T1000 (cell line): ENCODE data around the gene THSD4.
A peak's percentile ranks its signal among the peaks of the same experiment; 100 is the strongest.

Source experiments
- DNase-seq: peaks from one replicate; lab custom pipeline; 2025; ENCODE audit warnings: mixed read lengths; lab: John Stamatoyannopoulos, UW

The THSD4 gene

DNA sequence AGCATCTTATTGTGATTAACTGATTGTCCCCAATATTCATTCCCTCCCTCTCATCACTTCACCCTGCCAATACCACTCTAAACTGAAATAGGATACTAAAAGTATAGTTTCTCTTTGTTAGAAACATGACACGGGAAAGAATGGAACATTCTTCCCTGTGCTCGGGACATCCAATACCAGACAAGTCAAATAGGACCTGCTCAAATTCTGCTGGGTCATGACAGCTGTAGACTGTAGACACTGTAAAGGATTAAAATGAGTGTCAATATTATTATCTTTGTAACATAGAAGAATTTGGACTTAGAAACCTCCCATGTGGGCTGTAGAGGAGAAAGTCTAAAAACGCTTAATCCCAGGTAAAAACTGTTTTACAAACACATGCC, 380.1 kb downstream of the THSD4 start:
- DNase-seq = no peak

- no peak for DNase-seq
Observed at GRCh38 chr15:71496336-71496955, 381.2 kb downstream of the THSD4 start.

DNA sequence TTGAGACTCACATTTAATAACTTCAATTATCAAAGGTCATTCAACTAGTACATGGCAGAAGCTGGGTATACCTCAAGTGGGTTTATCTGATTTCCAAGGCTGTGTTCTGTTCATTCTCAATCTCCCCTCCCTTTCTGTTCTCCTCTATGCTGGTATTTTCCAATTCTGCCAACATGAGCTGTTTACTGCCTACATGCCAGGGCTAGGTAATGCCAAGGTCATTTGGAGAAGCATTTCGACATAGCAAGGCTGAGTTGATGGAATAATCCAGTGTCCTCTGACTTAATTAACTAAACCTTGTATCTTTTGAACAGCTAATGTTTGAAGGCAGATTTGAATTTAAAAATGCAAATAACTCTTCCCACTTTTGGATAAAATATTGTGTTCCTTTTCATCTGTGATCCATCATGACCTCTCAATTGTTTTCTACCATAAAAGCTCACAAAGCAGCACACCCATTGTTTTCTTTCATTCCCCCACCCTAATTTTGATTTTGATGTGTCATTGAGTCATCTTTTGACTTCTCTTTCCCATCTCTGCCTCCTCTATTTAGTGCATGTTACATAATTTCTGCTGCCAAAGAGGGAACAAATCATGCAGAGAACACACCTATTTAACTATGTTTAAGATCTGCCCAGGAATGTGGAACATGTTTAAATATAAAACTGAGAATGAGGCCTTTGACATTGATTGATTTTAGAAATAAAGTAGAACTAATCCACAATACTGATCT, 386.2 kb downstream of the THSD4 start:
- DNase-seq = no peak

GRCh38 chr15:71502077-71502432, 386.8 kb downstream of the THSD4 start:
- no peak for DNase-seq

GRCh38 chr15:71505962-71506361, 390.7 kb downstream of the THSD4 start:
- no peak for DNase-seq

DNA sequence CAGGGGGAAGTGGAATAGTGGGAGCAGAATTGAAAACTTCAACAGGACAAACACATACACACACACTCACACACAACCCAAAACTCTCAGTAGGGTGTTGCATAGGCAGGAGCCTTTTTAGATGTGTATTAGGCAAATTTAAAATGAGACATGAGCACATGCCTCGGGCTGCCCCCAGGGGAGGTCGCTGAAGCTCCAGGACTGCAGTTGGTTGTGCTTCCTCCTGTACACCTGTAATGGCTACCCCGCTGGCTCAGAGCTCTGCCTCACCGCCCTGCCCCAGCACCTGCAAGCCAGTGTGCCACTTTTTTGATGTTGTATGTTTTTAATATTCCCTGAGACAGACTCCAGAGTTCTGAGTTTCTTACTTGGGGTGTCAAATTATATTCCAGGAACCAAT, 391.7 kb downstream of the THSD4 start:
- DNase-seq = no peak

GRCh38 chr15:71508081-71508682, 392.9 kb downstream of the THSD4 start:
- DNase-seq = no peak

DNA sequence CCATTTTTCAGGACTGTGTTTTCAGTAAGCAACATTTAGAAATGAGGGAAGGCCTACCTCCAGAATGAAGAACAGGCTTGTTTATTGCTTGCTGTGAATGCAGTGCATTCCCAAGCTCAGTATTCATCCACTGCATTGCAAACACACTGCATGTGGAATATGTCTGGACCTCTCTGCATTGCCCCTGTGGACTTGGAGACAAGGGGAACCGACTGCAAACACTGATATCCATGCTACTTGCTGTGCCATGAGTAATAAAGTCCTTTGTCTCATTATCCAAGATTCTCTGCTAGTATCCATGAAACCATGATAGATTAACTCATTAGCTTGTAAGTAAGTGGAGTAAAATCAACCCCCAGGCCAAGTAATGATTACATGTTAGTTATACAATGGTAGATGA, 393.9 kb downstream of the THSD4 start:
- no peak for DNase-seq

DNA sequence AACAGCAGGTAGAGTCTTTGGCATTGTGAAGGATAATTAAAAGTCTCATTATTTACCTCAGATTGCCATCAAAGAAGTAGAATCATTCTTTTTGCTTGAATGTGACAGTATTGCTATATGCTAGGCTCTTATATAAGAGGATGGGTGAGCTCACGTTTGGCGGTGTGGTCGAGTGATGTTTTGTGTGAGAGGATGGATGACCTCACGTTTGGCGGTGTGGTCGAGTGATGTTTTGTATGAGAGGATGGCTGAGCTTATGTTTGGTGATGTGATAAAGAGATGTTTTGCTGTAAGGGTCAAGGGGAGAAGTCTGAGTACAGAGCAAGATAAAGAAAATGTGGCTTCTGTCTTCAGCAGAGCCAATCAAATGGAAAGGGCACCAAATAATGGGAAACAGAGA, 395.5 kb downstream of the THSD4 start:
- no peak for DNase-seq

- no peak for DNase-seq
Observed at GRCh38 chr15:71511796-71512681, 396.8 kb downstream of the THSD4 start.

GRCh38 chr15:71512682-71513006, 397.4 kb downstream of the THSD4 start:
- no peak for DNase-seq

- DNase-seq = no peak
Observed at GRCh38 chr15:71515375-71516186, 400.3 kb downstream of the THSD4 start.

- DNase-seq = no peak
Observed at GRCh38 chr15:71517751-71518150, 402.5 kb downstream of the THSD4 start.

GRCh38 chr15:71518661-71519060, 403.4 kb downstream of the THSD4 start:
- no peak for DNase-seq

DNA sequence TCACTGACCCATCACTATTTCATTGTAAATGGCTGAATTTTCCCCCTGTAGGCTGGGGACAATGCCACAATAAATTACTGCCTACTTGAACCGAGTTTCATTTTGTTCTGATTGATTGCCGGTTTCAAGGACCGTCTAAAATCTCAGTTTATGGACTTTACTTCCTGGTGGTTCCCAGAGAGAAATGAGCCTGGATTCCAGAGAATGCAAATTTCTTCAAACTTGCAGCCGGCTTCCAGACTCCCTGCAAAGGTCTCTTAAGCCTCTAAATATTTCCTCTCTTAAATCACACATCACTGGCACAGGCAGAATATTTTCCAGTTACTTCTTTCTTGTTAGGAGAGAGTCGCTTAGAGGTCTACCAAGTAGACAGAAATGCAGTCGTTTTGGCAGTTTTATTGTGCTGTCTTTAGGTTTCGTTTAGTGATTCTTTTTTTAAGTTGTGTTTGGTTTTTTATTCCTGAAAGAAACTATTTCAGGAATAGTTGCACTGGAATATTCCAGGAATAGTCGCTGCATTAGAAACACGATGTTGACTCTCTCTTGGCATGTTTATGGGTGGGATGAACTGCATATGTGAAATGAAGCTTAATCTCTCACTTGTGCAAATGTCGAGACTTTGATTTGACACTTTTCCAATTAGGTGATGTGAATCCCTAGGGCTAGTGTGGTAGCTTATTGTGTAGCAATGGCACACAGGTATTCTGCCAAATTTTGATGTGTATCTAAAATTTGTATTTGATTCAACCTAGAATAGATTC, 411.0 kb downstream of the THSD4 start:
- DNase-seq = no peak

- DNase-seq = no peak
Observed at GRCh38 chr15:71529361-71529760, 414.1 kb downstream of the THSD4 start.

DNA sequence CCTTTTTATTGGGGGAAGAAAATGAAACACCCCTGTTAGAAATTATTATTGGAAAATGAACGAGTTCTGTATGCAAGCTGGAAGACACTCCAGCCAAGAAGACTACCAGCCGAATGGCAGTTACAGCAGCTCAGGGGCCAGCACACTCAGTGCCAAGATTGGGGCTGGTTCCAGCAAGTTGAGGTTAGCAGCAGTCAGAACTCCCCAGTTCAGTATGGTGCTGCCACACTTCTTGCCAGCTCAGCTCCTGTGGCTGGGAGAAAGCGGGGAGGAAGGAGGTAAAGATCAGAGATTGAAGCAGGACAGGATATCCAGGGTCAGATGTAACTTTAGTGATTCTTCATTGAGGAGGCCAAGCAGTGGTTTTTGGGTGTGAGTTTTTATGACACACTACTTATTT, 414.8 kb downstream of the THSD4 start:
- DNase-seq = no peak

GRCh38 chr15:71532994-71533393, 417.7 kb downstream of the THSD4 start:
- peak; percentile 45 for DNase-seq

GRCh38 chr15:71538181-71538580, 422.9 kb downstream of the THSD4 start:
- no peak for DNase-seq

GRCh38 chr15:71541746-71542145, 426.5 kb downstream of the THSD4 start:
- DNase-seq = no peak

DNA sequence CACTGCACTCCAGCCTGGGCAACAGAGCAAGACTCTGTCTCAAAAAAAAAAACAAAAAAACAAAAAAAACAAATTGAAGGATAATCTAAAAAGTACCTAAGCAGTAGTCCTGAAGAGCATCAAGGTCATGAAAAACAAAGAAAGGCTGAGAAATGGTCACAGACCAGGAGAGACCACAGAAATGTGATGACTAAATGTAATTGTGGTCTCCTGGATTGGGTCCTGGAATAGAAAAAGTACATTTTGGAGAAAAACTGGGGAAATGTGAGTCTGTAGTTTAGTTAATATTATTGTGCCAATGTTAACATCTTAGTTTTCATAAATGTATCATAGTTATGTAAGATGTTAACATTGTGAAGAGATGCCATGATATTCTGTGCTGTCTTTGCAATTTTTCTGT, 427.6 kb downstream of the THSD4 start:
- DNase-seq = no peak
